ENCODE results near the gene LRRC42. TPM values are rescaled to one million over a fixed set of nuclear protein-coding genes. Genes with fewer than 3 reads are reported as not detected.
A peak's percentile ranks its signal among the peaks of the same experiment; 100 is the strongest.

LRRC42 gene
- total RNA-seq, 2 donors from 2014 or later = 46.0 to 55.1 TPM

GRCh38 chr1:53899206-53899628, 46.9 kb upstream of the LRRC42 start:
- Histone ChIP-seq H3K4me1 (ENCODE audit: control insufficient read depth, insufficient read depth, low read length) (no peaks in the 10 kb centered on the region), H3K36me3 (ENCODE audit: control insufficient read depth, insufficient read depth, low read length) (no peaks in the 10 kb centered on the region), H3K9ac (ENCODE audit: extremely low read depth, low read length, poor library complexity, severe bottlenecking) (no peak overlapping the region), H3K27me3 (ENCODE audit: control insufficient read depth, insufficient read depth, low read length, poor library complexity, severe bottlenecking) (no peaks in the 10 kb centered on the region), H3K27ac (ENCODE audit: low read depth, low read length) (no peak overlapping the region), H3K9me3 (ENCODE audit: control insufficient read depth, low read length) (no peaks in the 10 kb centered on the region), H3K4me3 (ENCODE audit: low read length) (no peak overlapping the region)
- DNase-seq = no peak
- H3K4me1 Mint-ChIP-seq = peaks cover 4% of the 10 kb centered on the region
- H3K36me3 Mint-ChIP-seq (ENCODE audit: low read depth) = no peaks in the 10 kb centered on the region
- H3K27ac Mint-ChIP-seq = no peak overlapping the region
- H3K27me3 Mint-ChIP-seq (ENCODE audit: insufficient read depth) = peaks cover 10% of the 10 kb centered on the region
- H3K9me3 Mint-ChIP-seq = no peaks in the 10 kb centered on the region
- 82 to 83% methylated on average over 1 to 2 of the region's 2 CpGs for whole genome bisulfite sequencing, 2 experiments (ENCODE audit: insufficient coverage in 1 of 2, insufficient read length in 1 of 2)
- H3K4me3 Mint-ChIP-seq = no peak overlapping the region
- TF ChIP-seq, protein P1, sequence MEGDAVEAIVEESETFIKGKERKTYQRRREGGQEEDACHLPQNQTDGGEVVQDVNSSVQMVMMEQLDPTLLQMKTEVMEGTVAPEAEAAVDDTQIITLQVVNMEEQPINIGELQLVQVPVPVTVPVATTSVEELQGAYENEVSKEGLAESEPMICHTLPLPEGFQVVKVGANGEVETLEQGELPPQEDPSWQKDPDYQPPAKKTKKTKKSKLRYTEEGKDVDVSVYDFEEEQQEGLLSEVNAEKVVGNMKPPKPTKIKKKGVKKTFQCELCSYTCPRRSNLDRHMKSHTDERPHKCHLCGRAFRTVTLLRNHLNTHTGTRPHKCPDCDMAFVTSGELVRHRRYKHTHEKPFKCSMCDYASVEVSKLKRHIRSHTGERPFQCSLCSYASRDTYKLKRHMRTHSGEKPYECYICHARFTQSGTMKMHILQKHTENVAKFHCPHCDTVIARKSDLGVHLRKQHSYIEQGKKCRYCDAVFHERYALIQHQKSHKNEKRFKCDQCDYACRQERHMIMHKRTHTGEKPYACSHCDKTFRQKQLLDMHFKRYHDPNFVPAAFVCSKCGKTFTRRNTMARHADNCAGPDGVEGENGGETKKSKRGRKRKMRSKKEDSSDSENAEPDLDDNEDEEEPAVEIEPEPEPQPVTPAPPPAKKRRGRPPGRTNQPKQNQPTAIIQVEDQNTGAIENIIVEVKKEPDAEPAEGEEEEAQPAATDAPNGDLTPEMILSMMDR (conservative IDR thresholded peaks at IDR 0.05) = no peak

DNA sequence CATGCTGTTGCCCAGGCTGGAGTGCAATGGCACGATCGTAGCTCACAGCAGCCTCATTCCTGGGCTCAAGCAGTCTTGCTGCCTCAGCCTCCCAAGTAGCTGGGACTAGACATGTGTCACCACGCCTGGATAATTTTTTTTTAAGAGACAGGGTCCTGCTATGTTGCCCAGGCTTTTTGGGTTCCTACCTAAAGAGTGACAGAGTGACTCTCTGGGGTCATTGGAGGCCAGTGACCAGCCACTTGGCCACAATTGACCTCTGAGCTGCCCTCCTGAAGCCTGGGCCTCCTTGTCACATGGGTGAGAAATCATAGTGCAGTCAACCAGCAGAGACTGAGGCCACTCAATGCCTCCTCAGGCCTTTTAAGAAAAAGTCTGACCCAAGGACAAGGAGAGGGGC, 46.4 kb upstream of the LRRC42 start:
- H3K27ac ChIP-seq (ENCODE audit: low read depth, low read length) = no peak overlapping the region
- peaks cover 4% of the 10 kb centered on the region for H3K4me1 Mint-ChIP-seq
- no peak overlapping the region for H3K4me3 ChIP-seq (ENCODE audit: low read length)
- H3K27me3 Mint-ChIP-seq (ENCODE audit: insufficient read depth) = peaks cover 10% of the 10 kb centered on the region
- H3K36me3 ChIP-seq (ENCODE audit: control insufficient read depth, insufficient read depth, low read length) = no peaks in the 10 kb centered on the region
- H3K9me3 ChIP-seq (ENCODE audit: control insufficient read depth, low read length) = no peaks in the 10 kb centered on the region
- H3K9me3 Mint-ChIP-seq = no peaks in the 10 kb centered on the region
- H3K36me3 Mint-ChIP-seq (ENCODE audit: low read depth) = no peaks in the 10 kb centered on the region
- no peak overlapping the region for H3K4me3 Mint-ChIP-seq
- H3K4me1 ChIP-seq (ENCODE audit: control insufficient read depth, insufficient read depth, low read length) = no peaks in the 10 kb centered on the region
- TF ChIP-seq, protein P1 (conservative IDR thresholded peaks at IDR 0.05) = no peak
- H3K27ac Mint-ChIP-seq = no peak overlapping the region
- WGBS, 2 experiments (ENCODE audit: insufficient coverage in 1 of 2, insufficient read length in 1 of 2) = 83 to 90% methylated on average over 3 of the region's 3 CpGs
- no peak overlapping the region for H3K9ac ChIP-seq (ENCODE audit: extremely low read depth, low read length, poor library complexity, severe bottlenecking)
- DNase-seq = peak; percentile 16
- no peaks in the 10 kb centered on the region for H3K27me3 ChIP-seq (ENCODE audit: control insufficient read depth, insufficient read depth, low read length, poor library complexity, severe bottlenecking)

- H3K27ac ChIP-seq (ENCODE audit: low read depth, low read length) = no peak overlapping the region
- DNase-seq = no peak
- H3K9me3 ChIP-seq (ENCODE audit: control insufficient read depth, low read length) = no peaks in the 10 kb centered on the region
- no peaks in the 10 kb centered on the region for H3K4me1 ChIP-seq (ENCODE audit: control insufficient read depth, insufficient read depth, low read length)
- WGBS, 2 experiments (ENCODE audit: insufficient coverage in 1 of 2, insufficient read length in 1 of 2) = 92% methylated on average over 6 to 7 of the region's 7 CpGs
- Mint-ChIP-seq H3K36me3 (ENCODE audit: low read depth) (no peaks in the 10 kb centered on the region), H3K27ac (peak overlapping the region; percentile 8), H3K4me3 (no peak overlapping the region), H3K4me1 (peaks cover 4% of the 10 kb centered on the region), H3K9me3 (no peaks in the 10 kb centered on the region), H3K27me3 (ENCODE audit: insufficient read depth) (peaks cover 2% of the 10 kb centered on the region)
- H3K4me3 ChIP-seq (ENCODE audit: low read length) = no peak overlapping the region
- H3K27me3 ChIP-seq (ENCODE audit: control insufficient read depth, insufficient read depth, low read length, poor library complexity, severe bottlenecking) = no peaks in the 10 kb centered on the region
- no peak overlapping the region for H3K9ac ChIP-seq (ENCODE audit: extremely low read depth, low read length, poor library complexity, severe bottlenecking)
- no peaks in the 10 kb centered on the region for H3K36me3 ChIP-seq (ENCODE audit: control insufficient read depth, insufficient read depth, low read length)
- TF ChIP-seq, protein P1 (conservative IDR thresholded peaks at IDR 0.05) = no peak
These were observed 43.7 kb upstream of the LRRC42 start for GRCh38 chr1:53902235-53903138.
